HCT116 (cell line): ENCODE data around the gene MYLK.

ENCODE experiments used
- CBX3 ChIP-seq: IDR thresholded peaks from 2 replicates; pipeline ENCODE4 v1.6.1; 2012; ENCODE audit warnings: low read depth
- CEBPB ChIP-seq: IDR thresholded peaks from 2 replicates; pipeline ENCODE4 v1.6.1; 2012; ENCODE audit warnings: low read depth
- CTCF ChIP-seq, 3 experiments: fragments of 200-600 bp in 1 of 3; sonication (generic) in 1 of 3; IDR thresholded peaks in 2 of 3; conservative IDR thresholded peaks in 1 of 3; 2 replicates each; pipeline ENCODE4 v1.5.1; 2012 to 2017; ENCODE audit warnings: low read depth in 2 of 3, low read length in 2 of 3, antibody characterized with exemption in 1 of 3, borderline replicate concordance in 1 of 3, control low read depth in 1 of 3, mild to moderate bottlenecking in 1 of 3, mixed read lengths in 1 of 3, mixed run types in 1 of 3, moderate library complexity in 1 of 3; ENCODE audit not compliant: insufficient read depth in 1 of 3
- EZH2phosphoT487 ChIP-seq: fragments of 200-600 bp; IDR thresholded peaks from 2 replicates; pipeline ENCODE4 v1.6.1; 2018; ENCODE audit warnings: antibody characterized with exemption, borderline replicate concordance
- POLR2A ChIP-seq: IDR thresholded peaks from 2 replicates; pipeline ENCODE4 v1.7.0; 2011; ENCODE audit warnings: borderline replicate concordance; ENCODE audit not compliant: insufficient read depth, insufficient read length; ENCODE audit errors: extremely low read depth
- POLR2AphosphoS5 ChIP-seq: IDR thresholded peaks from 2 replicates; pipeline ENCODE4 v1.6.1; 2011; ENCODE audit warnings: mild to moderate bottlenecking, low read depth, low read length, moderate library complexity
- RAD21 ChIP-seq: IDR thresholded peaks from 2 replicates; pipeline ENCODE4 v1.6.1; 2012; ENCODE audit warnings: low read depth, mild to moderate bottlenecking
- SIN3A ChIP-seq: IDR thresholded peaks from 2 replicates; pipeline ENCODE4 v1.6.1; 2012; ENCODE audit warnings: low read depth
- YY1 ChIP-seq: IDR thresholded peaks from 2 replicates; pipeline ENCODE4 v1.6.1; 2011; ENCODE audit warnings: low read length, low read depth, moderate library complexity, mild to moderate bottlenecking; ENCODE audit not compliant: insufficient replicate concordance; ENCODE audit errors: extremely low read depth
- ZFX ChIP-seq: fragments of 450-650 bp; IDR thresholded peaks from 2 replicates; pipeline ENCODE4 v1.6.1; 2017
- ZNF274 ChIP-seq: fragments of 200-500 bp; sonication (Bioruptor generic); IDR thresholded peaks from 2 replicates; pipeline ENCODE4 v1.6.1; 2014; ENCODE audit warnings: mild to moderate bottlenecking, low read depth, low read length, inconsistent platforms

GRCh38 chr3:123768480-123769355, 115.4 kb downstream of the MYLK start:
- TF ChIP-seq CTCF (IDR thresholded peaks at IDR 0.05 in 2 of 3, conservative IDR thresholded peaks at IDR 0.05 in 1 of 3; ENCODE audit: borderline replicate concordance in 1 of 3, insufficient read depth in 1 of 3, low read depth in 2 of 3, low read length in 2 of 3) (no peak), POLR2A (no peak), CBX3 (no peak), RAD21 (no peak), EZH2phosphoT487 (no peak), ZFX (no peak), POLR2AphosphoS5 (no peak), CEBPB (no peak), ZNF274 (no peak), SIN3A (no peak), YY1 (no peak)
